Chondrocyte (in vitro differentiated cells): ENCODE data around the gene SLC31A2. TPM values are rescaled to one million over a fixed set of nuclear protein-coding genes. Genes with fewer than 3 reads are reported as not detected.

ENCODE experiments used
- DNase-seq: peaks from one replicate; pipeline ENCODE4 v3.0.0; 2021; ENCODE audit warnings: mixed read lengths, low spot score
- H3K27ac Mint-ChIP-seq: one replicate; pipeline ENCODE4 v1.8.0; 2021; ENCODE audit warnings: mild to moderate bottlenecking, moderate library complexity, mixed read lengths; ENCODE audit not compliant: unreplicated experiment
- H3K27me3 Mint-ChIP-seq: 2 replicates; pipeline ENCODE4 v1.8.0; 2021; ENCODE audit warnings: low read depth, mixed read lengths
- H3K36me3 Mint-ChIP-seq: 2 replicates; pipeline ENCODE4 v1.8.0; 2021; ENCODE audit warnings: low read depth, mixed read lengths
- H3K4me1 Mint-ChIP-seq: 2 replicates; pipeline ENCODE4 v1.8.0; 2021; ENCODE audit warnings: low read depth, mild to moderate bottlenecking, mixed read lengths
- H3K4me3 Mint-ChIP-seq: one replicate; pipeline ENCODE4 v1.8.0; 2021; ENCODE audit warnings: mild to moderate bottlenecking, moderate library complexity, mixed read lengths; ENCODE audit not compliant: unreplicated experiment
- H3K9me3 Mint-ChIP-seq: 2 replicates; pipeline ENCODE4 v1.8.0; 2021; ENCODE audit warnings: low read depth, mixed read lengths
- CTCF ChIP-seq: fragments of 200-600 bp; sonication (generic); IDR thresholded peaks from 2 replicates; pipeline ENCODE4 v1.5.0; 2021; ENCODE audit warnings: antibody characterized with exemption, mild to moderate bottlenecking, moderate library complexity
- total RNA-seq: library from RNA; stranded (reverse); gene quantifications from 3 replicates; pipeline ENCODE4 v1.2.1, GENCODE V29; 2021

Gene SLC31A2
- total RNA-seq, 1 donor from 2014 or later, result 5.8 TPM

GRCh38 chr9:113173341-113173740 lies 22.5 kb downstream of the SLC31A2 start:
- Mint-ChIP-seq H3K4me1 (peaks cover 7% of the 10 kb centered on the region), H3K27me3 (no peaks in the 10 kb centered on the region), H3K36me3 (peaks cover 60% of the 10 kb centered on the region), H3K27ac (no peak overlapping the region), H3K9me3 (peaks cover 4% of the 10 kb centered on the region), H3K4me3 (no peak overlapping the region)
- DNase-seq, result no peak
- no peak for TF ChIP-seq CTCF

GRCh38 chr9:113176803-113177202 lies 26.0 kb downstream of the SLC31A2 start:
- peaks cover 4% of the 10 kb centered on the region for H3K9me3 Mint-ChIP-seq

GRCh38 chr9:113177251-113177650 lies 26.4 kb downstream of the SLC31A2 start:
- Mint-ChIP-seq H3K27ac (no peak overlapping the region), H3K4me3 (no peak overlapping the region), H3K4me1 (peaks cover 11% of the 10 kb centered on the region), H3K27me3 (no peaks in the 10 kb centered on the region), H3K36me3 (peaks cover 58% of the 10 kb centered on the region), H3K9me3 (peaks cover 4% of the 10 kb centered on the region)
- no peak for DNase-seq
- no peak for TF ChIP-seq CTCF

More at GRCh38 chr9:113176803-113177202, 26.0 kb downstream of the SLC31A2 start:
- Mint-ChIP-seq H3K27ac (no peak overlapping the region), H3K4me1 (peaks cover 11% of the 10 kb centered on the region), H3K27me3 (no peaks in the 10 kb centered on the region), H3K36me3 (peaks cover 56% of the 10 kb centered on the region), H3K4me3 (no peak overlapping the region)
- no peak for TF ChIP-seq CTCF
- DNase-seq, result no peak

- H3K9me3 Mint-ChIP-seq, result no peaks in the 10 kb centered on the region
- no peaks in the 10 kb centered on the region for H3K27me3 Mint-ChIP-seq
- H3K36me3 Mint-ChIP-seq, result peaks cover 57% of the 10 kb centered on the region
Measured at GRCh38 chr9:113178087-113178486, 27.3 kb downstream of the SLC31A2 start.

GRCh38 chr9:113179839-113180238 lies 29.0 kb downstream of the SLC31A2 start:
- no peaks in the 10 kb centered on the region for H3K9me3 Mint-ChIP-seq

More at GRCh38 chr9:113178087-113178486, 27.3 kb downstream of the SLC31A2 start:
- peaks cover 11% of the 10 kb centered on the region for H3K4me1 Mint-ChIP-seq
- no peak for DNase-seq
- H3K4me3 Mint-ChIP-seq, result no peak overlapping the region
- H3K27ac Mint-ChIP-seq, result no peak overlapping the region
- no peak for TF ChIP-seq CTCF

More at GRCh38 chr9:113179839-113180238, 29.0 kb downstream of the SLC31A2 start:
- no peak for DNase-seq
- Mint-ChIP-seq H3K27me3 (no peaks in the 10 kb centered on the region), H3K27ac (no peak overlapping the region), H3K4me1 (peaks cover 11% of the 10 kb centered on the region), H3K4me3 (no peak overlapping the region), H3K36me3 (peaks cover 62% of the 10 kb centered on the region)
- TF ChIP-seq CTCF, result no peak
